AG10803 (cell line): ENCODE data around the gene FTCD.
"Not testable (repeated sequence)": the region's sequence is repeated elsewhere in the genome, so short reads cannot be mapped to it uniquely, and the experiment has no call there.

Experiments
- DNase-seq: peaks from one replicate; pipeline ENCODE4 v3.0.0; 2010; ENCODE audit warnings: low read depth
- H3K4me3 ChIP-seq: 2 replicates; pipeline ENCODE4 v1.5.1; 2011; ENCODE audit warnings: mild to moderate bottlenecking, low read length, control low read depth
- TF ChIP-seq, protein P1 (sequence below): conservative IDR thresholded peaks from 2 replicates; pipeline ENCODE4 v1.5.1; 2011; ENCODE audit warnings: mild to moderate bottlenecking, low read length, control low read depth, inconsistent platforms

Gene FTCD

DNA sequence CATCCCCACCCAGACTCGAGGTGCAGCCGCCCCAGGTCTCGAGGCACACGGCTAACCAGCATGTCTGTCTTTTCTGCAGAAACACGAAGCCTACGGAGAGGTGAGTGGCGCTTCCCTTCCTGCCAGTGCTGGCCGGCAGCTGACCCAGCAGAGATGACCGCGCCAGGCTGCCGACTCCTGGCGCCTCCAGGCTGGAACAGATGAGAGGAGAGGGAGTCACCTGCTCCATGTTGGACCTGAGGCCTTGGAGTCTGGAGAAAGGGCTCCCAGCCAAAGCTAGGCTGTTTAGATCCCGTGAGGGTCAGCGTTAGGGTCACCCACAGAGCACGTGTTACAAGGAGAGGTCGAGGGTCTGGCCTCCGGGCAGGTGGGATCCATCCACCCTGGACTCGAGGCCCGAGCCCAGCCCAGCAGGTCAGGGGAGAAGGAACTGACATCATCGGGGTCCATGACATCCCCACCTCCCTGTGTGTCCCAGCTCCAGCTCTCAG lies 42.6 kb downstream of the FTCD start:
- TF ChIP-seq, protein P1, sequence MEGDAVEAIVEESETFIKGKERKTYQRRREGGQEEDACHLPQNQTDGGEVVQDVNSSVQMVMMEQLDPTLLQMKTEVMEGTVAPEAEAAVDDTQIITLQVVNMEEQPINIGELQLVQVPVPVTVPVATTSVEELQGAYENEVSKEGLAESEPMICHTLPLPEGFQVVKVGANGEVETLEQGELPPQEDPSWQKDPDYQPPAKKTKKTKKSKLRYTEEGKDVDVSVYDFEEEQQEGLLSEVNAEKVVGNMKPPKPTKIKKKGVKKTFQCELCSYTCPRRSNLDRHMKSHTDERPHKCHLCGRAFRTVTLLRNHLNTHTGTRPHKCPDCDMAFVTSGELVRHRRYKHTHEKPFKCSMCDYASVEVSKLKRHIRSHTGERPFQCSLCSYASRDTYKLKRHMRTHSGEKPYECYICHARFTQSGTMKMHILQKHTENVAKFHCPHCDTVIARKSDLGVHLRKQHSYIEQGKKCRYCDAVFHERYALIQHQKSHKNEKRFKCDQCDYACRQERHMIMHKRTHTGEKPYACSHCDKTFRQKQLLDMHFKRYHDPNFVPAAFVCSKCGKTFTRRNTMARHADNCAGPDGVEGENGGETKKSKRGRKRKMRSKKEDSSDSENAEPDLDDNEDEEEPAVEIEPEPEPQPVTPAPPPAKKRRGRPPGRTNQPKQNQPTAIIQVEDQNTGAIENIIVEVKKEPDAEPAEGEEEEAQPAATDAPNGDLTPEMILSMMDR, result no peak
- H3K4me3 ChIP-seq, result no peak overlapping the region

DNA sequence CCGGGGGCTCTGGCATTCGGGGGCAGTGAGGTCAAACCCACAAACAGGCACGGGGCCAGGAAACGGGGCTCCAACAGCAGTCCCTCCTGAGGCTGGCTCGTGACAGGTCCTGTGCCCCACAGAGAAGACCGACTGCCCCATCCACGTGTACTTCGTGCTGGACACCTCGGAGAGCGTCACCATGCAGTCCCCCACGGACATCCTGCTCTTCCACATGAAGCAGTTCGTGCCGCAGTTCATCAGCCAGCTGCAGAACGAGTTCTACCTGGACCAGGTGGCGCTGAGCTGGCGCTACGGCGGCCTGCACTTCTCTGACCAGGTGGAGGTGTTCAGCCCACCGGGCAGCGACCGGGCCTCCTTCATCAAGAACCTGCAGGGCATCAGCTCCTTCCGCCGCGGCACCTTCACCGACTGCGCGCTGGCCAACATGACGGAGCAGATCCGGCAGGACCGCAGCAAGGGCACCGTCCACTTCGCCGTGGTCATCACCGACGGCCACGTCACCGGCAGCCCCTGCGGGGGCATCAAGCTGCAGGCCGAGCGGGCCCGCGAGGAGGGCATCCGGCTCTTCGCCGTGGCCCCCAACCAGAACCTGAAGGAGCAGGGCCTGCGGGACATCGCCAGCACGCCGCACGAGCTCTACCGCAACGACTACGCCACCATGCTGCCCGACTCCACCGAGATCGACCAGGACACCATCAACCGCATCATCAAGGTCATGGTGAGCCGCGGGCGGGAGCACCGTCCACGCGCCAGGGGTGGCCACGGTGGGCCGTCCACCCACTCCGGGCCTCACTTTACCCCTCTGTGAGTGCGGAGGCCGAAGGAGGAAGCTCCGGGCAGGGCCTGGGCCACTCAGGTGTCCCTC lies 43.3 kb downstream of the FTCD start:
- TF ChIP-seq, protein P1, result no peak
- H3K4me3 ChIP-seq, result no peak overlapping the region
- no peak for DNase-seq

More for the DNA sequence above, 42.6 kb downstream of the FTCD start:
- no peak for DNase-seq

DNA sequence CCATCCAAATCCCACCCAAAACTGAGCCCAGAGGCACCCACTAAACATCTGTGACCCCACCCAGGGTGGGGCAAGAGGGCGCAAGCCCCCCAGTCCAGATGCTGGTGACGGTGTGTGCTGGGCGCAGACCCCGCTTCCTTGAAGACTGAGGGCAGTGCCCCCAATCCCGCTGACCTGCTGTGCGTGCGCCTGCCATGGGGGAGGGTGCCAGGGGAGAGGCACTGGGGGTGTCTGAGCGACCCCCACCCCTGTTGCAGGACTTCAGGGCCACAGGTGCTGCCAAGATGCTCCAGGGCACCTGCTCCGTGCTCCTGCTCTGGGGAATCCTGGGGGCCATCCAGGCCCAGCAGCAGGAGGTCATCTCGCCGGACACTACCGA lies 44.2 kb downstream of the FTCD start:
- DNase-seq, result no peak
- TF ChIP-seq, protein P1, result no peak
- H3K4me3 ChIP-seq, result no peak overlapping the region

DNA sequence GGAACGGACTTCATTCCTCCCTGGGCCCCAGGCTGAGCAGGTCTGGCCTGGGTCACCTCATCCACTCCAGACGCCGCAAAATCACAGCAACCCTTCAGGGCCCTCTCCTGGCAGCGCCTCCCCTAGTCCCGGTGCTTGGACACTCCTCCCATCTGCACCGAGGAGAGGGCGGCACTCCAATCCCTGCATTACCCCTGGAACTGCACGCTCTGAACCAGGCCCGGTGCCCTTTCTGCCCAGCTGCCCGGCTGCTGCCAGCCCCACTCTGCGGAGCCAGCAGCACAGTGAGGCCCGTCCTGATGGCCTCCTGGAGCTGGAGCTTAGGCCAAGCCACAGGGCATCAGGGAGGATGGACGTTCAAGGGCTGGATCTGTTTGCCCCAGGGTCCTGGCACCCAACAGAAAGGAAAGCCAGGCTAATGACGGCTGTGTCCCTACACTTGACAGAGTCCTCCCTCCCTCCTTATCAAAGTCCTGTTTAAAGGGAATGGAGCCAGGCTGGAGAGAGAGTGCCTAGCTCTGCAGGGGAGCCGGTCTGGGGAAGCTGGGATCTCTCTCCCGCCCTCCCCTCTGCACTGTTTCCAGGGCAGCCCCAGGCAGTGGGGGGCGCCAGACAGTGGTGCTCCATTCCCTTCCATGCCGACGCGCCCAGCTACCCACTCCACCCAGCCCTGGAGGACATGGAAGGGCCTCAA lies 44.7 kb downstream of the FTCD start:
- no peak for DNase-seq

DNA sequence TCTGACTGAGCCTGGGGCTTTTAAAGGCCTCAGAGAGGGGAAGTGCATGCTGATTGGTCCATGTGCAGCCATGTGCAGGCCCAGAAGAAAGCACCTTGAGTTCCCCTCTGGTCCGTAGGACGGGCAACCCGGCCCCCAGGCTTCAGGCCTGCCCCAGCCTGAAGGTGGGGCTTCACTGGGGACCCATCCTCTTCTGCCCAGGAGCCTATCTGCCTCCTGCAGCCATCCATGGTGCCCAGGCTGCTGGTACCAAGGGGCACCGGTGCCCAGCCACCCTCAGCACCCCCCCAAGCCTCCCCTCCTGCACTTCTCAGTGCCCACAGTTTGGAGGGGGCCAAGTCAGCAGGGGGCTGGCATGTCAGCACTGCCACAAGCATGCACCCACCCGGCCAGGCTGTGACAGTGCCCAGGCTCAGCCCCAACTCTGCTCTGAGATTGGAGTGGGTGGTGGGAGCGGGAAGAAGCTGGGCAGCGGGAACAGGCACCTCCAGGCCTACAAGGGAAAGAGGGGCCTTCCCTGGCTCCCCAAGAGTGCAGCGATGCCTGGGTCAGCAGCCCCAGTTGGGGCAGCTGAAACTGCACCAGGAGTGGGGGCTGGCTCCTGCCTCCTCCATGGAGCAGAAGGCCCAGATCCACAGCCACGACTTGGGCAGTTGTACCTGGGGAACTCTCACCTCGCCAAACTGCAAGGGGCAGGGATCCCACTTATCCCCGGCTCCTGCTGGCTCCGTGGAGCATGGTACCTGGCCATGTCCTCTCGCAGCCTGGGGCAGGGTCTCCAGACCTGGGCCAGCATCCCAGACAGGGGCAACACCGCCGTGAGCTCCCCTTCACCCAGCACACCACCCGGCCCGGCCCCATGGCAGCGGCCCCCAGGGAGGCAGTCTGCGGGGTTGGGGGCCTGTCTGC lies 45.8 kb downstream of the FTCD start:
- TF ChIP-seq, protein P1, result no peak
- H3K4me3 ChIP-seq, result no peak overlapping the region
- DNase-seq, result no peak

More for the DNA sequence above, 44.7 kb downstream of the FTCD start:
- TF ChIP-seq, protein P1, result peak; percentile 35
- 0 out of 2 replicates have a peak overlapping the region, but pooled peaks have one; percentile 3 for H3K4me3 ChIP-seq

DNA sequence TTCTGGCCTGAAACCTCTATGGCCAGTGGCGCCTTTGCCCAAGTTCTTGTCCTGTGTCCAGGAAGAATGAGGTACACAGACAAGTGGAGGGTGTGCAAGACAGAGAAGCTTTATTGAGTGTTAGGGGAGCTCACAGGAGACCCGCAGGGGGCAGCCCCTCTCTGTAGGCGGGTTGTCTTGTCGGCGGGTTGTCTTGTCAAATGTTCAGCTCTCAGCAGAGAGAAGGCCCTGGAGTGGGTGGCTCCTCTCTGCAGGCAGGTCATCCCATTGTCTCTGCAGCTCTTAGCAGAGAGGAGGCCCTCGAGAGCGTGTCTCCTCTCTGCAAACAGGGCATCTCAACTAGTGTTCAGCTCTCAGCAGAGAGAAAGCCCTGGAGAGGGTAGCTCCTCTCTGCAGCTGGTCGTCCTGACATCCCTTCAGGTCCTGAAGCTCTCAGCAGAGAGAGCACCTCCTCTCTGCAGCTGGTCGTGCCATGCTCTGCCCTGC lies 46.5 kb downstream of the FTCD start:
- H3K4me3 ChIP-seq, result no peak overlapping the region
- DNase-seq, result no peak
- TF ChIP-seq, protein P1, result no peak

DNA sequence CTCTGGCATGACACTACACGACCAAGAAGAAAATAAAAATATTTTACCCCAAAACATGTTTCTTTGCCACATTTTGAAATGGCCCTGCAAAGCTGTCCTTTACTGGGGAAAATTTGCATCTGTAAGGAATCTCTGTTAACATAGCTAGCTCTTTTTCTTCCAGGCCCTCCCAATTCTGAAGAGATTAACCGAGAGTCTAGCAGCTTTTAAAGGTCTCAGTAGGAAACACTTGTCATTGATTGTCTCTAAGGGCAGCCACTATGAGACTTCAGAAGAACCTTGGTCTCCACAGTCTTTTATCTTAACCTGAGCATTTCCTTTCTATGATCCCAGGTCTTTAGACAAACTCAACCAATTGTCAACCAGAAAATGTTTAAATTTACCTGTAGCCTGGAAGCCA lies 48.0 kb downstream of the FTCD start:
- DNase-seq, H3K4me3 ChIP-seq: not testable (repeated sequence)
